SIG-M5 treated with dmso at 0.1 percent for 504 hours (cell line): ENCODE results near the gene RTL10.

ENCODE experiments used
- DNase-seq: peaks from one replicate; lab custom pipeline; 2025; ENCODE audit not compliant: unreplicated experiment; lab: John Stamatoyannopoulos, UW

The RTL10 gene

DNA sequence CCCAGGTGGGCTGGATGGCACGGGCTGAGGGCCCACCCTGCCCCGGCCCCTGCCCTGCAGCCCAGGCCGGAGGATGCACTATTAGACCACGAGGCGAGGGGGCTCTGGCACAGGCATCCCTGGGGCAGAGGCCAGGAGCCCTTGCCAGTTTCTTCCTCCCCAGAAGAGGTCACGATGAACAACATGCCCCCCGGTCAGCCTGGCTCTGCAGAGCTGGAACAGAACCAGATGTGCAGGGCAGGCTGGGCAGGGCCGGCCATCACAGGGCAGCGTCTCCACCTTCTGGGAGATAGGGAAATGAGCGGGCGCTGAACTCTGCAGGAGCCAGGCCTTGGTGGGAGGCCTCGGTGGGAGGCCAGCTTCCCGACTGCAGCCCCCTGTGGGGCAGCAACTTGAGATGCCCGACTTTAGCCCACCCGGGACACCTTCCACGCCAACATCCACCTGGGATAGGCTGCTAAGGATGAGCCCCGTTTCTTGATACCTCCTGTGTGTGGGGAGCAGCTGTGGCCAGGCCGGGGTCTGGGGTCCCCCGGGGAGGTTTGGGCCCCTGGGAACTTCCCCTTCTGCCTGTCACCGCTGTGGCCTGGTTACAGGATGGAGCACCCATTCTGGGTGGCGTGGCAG lies 21.8 kb upstream of the RTL10 start:
- no peak for DNase-seq

DNA sequence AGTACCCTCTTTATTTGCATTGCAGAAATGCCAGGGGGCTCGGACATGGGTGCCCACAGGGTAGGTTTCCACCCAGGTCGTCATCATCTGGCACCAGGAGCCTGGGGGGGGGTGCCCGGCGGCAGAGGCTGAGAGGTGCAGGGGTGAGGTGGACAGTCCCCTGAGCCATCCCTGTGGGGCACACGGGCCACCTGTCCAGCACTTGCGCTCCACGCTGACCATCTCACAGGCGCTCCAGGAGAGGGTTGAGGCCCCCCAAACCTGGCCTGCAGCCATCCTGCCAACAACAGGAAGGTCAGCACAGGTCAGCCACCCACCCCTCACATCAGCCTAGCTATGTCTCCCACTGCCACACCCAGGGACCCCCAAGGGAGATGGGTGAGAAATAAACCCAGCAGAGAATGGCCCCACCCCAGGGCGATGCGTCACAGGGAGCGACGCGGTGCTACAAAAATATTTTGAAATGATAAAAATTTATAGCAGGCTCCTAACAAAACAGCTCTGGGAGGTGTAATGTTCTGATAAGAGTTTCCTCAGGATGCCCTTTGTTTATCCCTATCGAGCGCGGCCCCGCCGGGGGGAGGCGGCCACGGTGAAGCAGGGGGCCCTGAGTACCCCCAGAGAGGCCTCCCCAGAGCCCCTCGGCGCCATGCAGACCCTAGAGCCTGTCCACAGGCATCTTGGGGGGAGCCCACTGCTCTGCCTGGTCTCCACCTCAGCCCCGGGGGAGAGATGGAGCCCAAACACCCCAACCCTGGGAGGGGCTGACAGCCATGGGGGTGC lies 21.0 kb upstream of the RTL10 start:
- no peak for DNase-seq

DNA sequence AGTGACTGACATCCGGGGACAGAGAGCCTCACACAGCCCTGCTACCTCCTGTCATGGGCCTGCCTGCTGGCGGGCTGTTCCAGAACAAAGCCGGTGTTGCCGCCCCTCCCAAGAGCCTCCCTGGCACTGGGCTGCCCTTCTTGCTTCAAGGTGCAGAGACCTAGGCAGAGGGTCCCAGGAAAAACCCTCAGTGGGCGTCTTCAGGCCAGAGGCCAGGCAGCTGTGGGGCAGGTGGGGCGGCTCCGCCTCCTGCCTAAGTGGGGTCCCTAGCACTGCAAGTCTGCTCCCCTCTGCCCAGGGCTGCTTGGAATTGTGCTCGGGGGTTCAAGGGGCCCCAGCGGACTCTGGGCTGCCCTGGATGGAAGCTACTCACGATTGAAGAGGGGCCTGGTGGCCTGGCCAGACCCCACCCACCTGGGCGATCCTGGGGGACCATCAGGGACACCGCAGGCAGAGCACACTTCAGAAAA lies 20.4 kb upstream of the RTL10 start:
- no peak for DNase-seq

DNA sequence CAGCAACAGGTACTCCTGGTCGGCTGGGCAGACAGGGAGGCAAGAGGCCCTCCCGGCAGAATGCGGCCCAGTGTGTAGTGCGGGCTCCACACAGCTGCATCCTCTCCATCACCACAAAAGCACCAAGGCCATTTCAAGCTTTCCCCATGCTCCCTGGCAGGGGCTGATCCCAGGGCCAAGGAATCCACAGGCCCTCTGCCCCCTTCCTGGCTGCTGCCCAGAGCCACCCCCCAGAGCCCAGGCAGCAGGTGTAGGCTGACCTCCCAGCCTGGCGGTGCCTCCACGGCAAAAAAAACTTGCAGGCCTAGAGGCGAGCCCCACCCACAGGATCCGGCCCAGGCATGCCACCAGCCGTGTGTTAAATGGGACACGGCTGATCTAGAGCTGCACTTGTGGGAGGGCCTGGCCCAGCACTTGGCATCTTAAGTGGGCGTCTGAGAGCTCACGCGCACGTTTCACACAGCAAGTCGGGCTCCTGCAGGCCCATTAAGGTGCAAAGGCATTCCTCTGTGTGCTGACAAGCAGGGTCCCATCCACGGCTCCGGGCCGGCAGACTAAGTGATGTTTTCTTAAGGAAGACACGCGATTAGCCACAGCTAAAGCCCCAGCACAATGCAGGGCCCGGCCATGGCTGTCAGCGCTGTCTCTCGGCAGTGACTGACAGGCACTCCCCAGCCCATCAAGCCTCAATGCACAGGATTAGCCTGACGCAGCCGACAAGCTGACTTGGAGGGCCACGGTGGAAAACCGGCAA lies 19.8 kb upstream of the RTL10 start:
- DNase-seq = no peak

GRCh38 chr22:19873960-19874306 lies 19.3 kb upstream of the RTL10 start:
- DNase-seq = no peak

- DNase-seq = no peak
Measured at GRCh38 chr22:19873138-19873959, 18.7 kb upstream of the RTL10 start.

DNA sequence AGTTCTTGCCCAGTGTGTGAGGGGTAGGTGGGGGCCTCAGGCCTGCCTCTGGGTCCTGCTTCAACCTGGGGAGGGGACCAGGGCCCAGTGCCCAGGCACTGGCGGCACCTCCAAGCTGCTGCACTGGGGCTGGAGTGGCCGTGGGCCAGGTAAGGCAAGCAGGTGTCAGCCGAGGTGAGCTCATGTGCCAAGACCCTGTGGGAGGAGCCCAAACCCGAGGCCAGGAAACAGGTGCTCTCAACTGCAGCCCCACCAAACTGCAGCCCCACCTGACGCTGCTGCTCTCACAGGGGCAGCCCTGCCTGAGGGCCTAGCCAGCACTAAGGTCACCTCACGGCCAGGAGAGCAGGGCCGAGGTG lies 18.1 kb upstream of the RTL10 start:
- DNase-seq = no peak

DNA sequence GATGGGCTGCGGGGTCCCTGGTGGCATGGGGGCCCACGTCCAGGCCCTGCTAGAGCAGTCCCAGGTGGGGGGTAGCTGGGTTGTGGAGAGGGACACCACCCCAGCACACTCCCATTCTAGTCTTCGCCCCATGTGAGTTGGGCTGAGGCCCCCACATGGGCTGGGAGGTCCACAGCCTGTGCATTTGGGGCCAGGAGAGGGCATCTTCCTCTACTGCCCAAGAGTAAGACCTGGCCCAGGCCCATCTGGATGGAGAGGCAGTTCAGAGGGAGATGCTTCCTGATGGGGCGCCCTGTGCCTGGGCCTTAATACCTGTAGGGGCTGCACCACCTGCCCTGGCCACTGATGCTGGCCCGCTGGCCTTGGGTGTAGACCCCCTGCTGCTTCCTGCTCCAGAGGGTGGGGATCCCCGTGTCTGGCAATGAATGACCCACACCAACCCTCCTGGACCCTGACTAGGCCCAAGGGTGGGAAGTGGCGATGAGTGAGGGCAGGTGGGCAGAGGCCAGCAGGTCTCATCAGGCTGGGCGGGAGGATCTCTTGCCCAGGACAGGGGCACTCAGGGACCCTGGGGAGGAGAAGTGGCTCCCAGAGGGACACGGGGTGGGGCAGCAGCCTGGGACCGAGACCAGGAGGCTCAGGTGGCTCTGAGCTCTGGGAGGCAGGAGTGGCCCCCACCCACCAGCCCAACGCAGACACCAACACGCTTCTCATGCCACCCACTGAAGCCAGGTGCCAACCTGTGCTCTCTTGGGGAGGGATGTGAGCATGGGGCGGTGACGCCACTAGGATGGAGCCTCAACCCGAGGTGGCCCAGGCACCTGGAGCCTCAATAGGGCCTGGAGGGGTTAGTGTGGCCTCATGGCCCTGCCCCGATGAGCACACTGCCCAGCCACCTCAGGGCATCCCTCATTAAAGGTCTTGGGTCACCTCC lies 17.4 kb upstream of the RTL10 start:
- DNase-seq = no peak

GRCh38 chr22:19871023-19871844 lies 16.6 kb upstream of the RTL10 start:
- DNase-seq = no peak

DNA sequence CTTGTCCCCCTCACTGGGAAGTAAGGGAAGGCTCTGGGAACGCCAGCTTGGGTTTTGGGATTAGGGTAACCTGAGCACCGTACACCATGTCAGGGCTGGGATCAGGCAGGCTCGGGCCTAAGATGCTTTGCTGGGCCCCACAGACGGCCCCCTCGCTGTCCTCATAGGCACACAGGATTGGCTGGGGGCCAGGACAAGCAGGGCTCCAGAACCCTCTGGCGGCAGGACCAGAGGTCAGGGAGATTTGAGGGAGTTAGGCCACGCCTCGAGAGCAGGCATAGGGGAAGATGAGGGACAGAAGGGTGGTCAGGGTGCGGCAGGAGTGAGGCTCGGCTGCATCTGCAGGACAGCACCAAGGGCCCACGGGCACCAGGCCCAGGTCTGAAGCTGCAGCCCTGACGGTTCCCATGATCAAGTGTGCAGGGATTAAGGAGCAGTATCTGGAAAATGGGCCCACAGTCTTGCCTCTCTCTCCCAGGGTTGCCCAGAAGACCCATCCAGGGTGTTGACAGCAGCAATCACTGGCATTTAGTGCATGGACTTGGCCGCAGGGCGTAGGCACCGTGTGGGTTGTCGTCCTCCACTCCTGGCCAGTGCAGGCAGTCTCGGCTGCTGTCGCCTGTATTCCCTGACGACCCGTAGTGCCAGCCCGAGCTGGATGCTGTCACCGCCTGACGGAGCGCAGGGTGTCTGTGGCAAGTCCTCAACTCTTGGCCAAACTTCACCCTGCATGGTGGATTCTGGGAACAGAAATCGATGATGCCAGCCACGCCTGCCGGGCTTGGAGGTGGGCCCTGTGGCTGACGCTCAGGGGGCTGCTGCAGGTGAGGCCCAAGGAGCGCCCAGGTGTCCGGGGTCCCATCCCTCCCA lies 15.7 kb upstream of the RTL10 start:
- DNase-seq = no peak

DNA sequence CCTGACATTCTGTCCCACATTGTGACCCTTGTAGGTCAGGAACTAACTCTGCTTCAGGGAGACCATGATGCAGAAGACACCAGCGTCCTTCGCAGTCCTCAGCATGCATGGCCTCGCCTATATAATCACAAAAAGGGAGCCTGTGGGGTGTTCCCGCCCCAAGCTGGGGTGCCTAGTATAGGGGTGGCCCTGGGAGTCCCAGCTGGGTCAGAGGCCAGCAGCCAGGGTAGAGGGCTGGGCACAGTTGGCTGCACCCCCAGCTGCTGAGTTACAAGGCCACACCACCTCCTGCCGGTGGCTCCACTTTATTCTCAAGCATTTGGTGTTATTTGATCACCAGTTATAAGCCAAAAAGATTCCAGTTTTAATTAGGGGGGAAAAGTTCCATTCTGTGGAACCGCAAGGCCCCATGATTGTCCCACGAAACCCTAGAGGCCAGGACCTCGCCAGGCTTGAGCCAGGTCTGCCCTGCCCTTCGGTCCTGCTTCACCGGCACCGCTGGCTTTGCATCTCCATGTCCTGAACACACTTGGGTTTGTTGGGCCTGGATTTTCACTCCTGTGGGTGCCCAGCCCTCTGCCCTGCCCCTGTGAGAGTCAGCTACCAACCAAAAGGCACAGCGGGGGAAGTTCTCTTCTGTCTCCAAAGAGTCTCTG lies 15.0 kb upstream of the RTL10 start:
- no peak for DNase-seq

DNA sequence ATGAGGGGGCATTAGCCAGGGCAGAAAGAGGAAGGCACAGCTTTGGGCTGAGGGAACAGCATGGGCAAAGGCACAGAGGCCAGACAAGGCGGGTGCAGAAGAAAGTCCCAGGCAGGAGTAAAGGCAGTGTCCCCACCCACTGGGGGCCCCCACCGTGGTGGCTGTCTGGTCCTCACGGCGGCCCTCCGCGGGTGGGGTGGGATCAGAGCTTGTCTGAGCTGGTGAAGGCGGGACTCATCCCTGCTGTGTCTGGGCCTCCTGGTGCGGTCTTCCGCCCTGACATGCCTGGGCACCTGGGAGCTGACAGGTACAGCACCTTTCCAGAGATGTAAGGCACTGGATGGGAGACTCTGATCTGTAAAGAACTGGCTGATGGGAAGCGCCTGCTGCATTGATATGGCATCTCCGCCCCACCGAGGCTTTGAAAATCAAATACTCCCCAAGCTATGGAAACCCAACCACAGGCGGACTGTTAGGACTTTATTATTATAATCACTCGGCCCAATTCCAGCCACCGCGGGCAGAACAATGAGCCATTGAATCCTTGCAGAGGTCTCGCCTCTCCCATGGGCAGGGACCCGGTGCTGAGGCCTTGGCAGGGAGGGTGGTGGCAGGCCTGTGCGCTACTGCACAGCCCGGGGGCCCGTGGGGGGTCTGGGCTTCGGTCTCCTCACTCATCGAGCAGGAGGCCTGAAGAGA lies 14.2 kb upstream of the RTL10 start:
- DNase-seq = no peak

GRCh38 chr22:19868333-19868732 lies 13.7 kb upstream of the RTL10 start:
- DNase-seq = no peak

GRCh38 chr22:19867617-19868016 lies 12.9 kb upstream of the RTL10 start:
- DNase-seq = no peak

DNA sequence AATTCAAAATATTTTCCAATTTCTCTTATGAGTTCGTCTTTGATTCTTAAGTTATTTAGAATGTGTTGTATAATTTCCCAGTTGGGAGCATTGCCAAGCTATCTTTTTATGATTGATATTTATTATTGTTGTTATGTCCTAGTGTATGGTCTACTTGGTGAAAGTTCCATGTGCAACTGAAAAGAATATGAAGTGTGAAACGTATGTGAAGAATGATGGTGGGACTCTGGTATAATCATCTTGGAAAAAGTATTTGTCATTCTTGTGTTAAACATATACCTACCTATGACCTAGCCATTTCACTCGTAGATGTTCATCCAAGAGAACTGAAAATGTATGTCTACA lies 12.0 kb upstream of the RTL10 start:
- no peak for DNase-seq

DNA sequence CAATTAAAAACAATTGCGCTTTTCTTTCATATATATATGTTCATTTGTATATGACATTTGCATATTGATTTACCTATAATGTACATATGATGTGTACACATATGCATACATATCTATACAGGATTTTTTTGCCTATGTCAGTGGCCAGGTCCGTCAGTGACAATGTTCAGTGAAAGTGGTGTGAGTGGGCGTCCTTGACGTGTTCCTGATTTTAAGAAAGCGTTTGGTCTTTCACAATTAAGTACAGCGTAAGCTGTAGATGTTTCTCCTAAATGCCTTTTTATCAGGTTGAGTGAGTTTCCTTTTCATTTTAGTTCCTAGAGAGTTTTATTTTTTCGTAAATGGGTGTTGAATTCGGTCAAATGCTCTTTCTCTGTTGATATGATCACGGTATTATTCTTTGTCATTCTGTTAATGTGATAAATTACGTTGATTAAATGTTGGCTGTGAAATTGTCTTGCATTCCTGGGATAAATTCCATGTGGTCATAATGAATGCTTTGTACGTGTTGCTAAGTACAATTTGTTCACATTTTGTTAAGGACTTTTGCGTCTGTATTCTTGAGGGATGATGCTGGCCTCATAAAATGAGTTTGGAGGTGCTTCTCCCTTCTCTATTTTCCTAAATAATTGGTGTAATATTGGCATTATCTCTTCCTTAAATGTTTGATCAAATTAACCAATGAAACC lies 10.6 kb upstream of the RTL10 start:
- no peak for DNase-seq
